Lower leg skin (tissue), 3 donors: ENCODE data around the gene LRRC32.

Experiments
- CTCF ChIP-seq, 3 donors: fragments of 450-650 bp; IDR thresholded peaks; one replicate each; pipeline ENCODE4 v1.5.1; 2016; ENCODE audit warnings: antibody characterized with exemption in 3 of 3, mild to moderate bottlenecking in 3 of 3, moderate library complexity in 2 of 3
- POLR2A ChIP-seq, 2 donors: fragments of 450-650 bp; IDR thresholded peaks; one replicate each; pipeline ENCODE4 v1.6.1; 2016 to 2017; ENCODE audit warnings: antibody characterized with exemption in 2 of 2, mild to moderate bottlenecking in 1 of 2, moderate library complexity in 1 of 2

DNA sequence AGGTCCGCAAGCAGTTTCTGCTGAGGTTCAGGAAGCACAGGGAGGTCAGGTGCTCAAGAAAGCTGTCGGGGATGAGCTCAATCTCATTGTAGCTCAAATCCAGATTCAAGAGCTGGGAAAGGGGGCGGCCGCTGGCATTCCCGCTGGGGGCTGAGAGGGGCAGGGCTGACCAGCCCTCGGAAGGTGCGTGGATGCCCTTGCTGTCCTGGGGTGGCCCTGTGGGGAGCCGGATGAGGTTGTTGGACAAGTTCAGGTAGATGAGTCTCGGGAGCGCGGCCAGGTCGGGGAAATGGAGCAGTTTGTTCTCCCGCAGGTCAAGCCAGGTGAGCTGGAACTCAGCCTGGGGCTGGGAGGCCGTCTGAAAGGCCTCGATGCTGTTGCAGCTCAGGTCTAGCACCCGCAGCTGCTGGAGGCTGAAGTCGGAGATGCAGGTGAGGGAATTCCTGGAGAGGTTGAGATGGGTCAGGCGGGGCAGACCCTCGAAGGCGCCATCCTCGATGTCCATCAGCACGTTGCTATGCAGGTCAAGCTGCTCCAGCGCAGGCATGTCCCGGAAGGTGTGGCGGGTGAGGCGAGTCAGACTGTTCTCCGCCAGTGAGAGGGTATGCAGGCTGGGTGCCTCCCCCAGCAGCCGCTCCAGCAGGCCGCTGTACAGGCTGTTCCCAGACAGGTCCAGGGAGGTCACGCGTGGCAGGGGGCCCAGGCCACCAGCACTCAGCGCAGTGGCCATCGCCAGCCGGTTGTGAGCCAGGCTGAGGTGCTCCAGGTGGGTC is 9.8 kb downstream of the LRRC32 start:
- TF ChIP-seq CTCF (IDR thresholded peaks at IDR 0.05) = no peak
- TF ChIP-seq POLR2A (IDR thresholded peaks at IDR 0.05) = no peak
